Upper lobe of left lung (tissue), 4 donors: ENCODE measurements around the gene INTS11.

Experiments used
- EP300 ChIP-seq, 4 donors: sonication (generic); formaldehyde crosslinking; IDR thresholded peaks; one replicate each; pipeline ENCODE4 v1.5.1; 2017; ENCODE audit warnings: antibody characterized with exemption in 4 of 4, control low read depth in 2 of 4
- POLR2A ChIP-seq, 4 donors: fragments of 450-650 bp; IDR thresholded peaks; one replicate each; pipeline ENCODE4 v1.5.1; 2016 to 2017; ENCODE audit warnings: antibody characterized with exemption in 4 of 4, mild to moderate bottlenecking in 2 of 4
- TF ChIP-seq, protein P1 (sequence below), 6 experiments: fragments of 450-650 bp in 4 of 6; fragments of 200-600 bp in 2 of 6; sonication (generic) in 2 of 6; IDR thresholded peaks; one replicate each; pipeline ENCODE4 v1.5.1; 2016 to 2019; ENCODE audit warnings: antibody characterized with exemption in 6 of 6

DNA sequence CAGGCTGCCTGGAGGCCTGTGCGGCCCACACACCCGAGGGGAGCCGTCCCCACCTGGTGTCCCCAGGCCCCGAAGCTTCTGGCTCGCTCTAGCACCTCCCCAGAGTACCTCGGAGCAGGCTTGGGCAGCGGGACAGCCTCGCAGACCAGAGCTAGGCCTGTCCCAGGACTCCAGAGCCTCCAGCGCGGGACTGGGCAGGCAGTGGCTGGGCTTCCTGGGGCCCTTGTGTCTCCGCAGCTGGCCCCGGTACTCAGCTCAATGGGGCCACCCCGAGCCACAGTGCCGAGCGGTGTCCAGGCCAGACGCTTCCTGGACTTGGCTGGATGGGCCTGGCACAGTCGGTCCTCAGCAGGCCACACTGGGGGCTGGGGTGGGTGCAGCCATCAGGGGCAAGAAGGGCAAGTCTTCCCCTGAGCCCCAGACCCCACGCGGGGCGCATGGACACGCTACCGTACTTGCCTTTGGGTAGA is 39.3 kb downstream of the INTS11 start:
- TF ChIP-seq, protein P1, sequence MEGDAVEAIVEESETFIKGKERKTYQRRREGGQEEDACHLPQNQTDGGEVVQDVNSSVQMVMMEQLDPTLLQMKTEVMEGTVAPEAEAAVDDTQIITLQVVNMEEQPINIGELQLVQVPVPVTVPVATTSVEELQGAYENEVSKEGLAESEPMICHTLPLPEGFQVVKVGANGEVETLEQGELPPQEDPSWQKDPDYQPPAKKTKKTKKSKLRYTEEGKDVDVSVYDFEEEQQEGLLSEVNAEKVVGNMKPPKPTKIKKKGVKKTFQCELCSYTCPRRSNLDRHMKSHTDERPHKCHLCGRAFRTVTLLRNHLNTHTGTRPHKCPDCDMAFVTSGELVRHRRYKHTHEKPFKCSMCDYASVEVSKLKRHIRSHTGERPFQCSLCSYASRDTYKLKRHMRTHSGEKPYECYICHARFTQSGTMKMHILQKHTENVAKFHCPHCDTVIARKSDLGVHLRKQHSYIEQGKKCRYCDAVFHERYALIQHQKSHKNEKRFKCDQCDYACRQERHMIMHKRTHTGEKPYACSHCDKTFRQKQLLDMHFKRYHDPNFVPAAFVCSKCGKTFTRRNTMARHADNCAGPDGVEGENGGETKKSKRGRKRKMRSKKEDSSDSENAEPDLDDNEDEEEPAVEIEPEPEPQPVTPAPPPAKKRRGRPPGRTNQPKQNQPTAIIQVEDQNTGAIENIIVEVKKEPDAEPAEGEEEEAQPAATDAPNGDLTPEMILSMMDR (IDR thresholded peaks at IDR 0.05) = no peak
- TF ChIP-seq POLR2A (IDR thresholded peaks at IDR 0.05) = no peak
- no peak for TF ChIP-seq EP300 (IDR thresholded peaks at IDR 0.05)
